DMS114 treated with DMSO at 0.1 percent for 48 hours (cell line): Measurements from ENCODE around the gene MUC4.

ENCODE experiments used
- DNase-seq: peaks from one replicate; lab custom pipeline; 2025; ENCODE audit not compliant: unreplicated experiment; lab: John Stamatoyannopoulos, UW

MUC4 gene

DNA sequence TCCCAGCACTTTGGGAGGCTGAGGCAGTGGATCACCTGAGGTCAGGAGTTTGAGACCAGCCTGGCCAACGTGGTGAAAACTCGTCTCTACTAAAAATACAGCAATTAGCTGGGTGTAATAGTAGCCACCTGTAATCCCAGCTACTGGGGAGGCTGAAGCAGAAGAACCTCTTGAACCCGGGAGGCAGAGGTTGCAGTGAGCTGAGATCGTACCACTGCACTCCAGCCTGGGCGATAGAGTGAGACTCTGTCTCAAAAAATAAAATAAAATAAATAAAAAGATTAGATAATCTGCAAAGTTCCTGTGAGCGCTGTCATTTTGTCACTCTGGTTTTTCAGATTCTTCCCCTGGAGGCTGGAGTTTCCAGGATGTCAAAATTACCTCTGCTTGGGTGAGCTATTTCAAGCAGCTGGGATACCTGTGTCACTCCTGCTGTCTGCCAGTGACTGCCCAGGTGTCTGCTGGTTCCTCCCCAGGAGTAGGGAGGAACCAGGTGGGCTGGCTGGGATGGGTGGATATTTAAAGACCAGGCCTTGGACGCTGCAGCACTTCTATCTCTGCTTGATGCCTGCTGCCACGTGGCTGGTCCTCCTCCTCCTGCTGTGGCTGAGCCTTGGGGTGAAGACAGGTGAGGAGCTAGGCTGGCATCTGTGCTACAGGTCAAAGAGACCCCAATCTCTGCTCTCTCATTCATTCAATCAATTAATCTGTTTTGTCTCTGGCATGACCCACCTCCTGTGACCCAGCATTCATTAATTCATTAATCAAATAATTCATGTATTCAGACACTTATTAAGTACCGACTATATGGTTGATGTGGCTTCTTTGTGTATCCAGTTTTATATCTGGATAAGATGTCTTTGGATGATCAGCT, 110.5 kb downstream of the MUC4 start:
- DNase-seq: no peak

DNA sequence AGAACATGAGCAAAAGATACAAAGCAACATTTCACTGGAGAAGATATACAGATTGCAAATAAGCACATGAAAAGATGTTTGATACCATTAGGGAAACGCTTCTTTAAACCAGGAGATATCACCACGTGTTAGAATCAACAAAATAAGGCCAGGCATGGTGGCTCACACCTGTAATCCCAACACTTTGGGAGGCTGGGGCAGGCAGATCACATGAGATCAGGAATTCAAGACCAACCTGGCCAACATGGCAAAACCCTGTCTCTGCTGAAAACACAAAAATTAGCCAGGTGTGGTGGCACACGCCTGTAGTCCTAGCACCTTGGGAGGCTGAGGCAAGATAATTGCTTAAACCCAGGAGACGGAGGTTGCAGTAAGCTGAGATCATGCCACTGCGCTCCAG, 111.4 kb downstream of the MUC4 start:
- no peak for DNase-seq

DNA sequence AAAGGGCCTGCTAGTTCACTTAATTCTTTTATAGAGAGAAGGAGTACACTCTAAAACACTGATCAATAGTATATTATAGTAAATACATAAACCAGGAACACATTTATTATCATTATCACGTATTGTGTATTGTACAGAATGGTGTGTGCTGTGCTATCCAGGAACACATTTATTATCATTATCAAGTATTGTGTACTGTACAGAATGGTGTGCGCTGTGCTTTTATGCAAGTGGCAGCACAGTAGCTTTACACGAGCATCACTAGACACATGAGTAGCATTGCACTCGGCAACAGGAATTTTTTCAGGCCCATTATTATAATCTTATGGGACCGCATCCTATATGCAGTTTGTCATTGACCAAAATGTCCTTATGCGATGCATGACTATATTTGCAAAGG, 111.9 kb downstream of the MUC4 start:
- DNase-seq: no peak

DNA sequence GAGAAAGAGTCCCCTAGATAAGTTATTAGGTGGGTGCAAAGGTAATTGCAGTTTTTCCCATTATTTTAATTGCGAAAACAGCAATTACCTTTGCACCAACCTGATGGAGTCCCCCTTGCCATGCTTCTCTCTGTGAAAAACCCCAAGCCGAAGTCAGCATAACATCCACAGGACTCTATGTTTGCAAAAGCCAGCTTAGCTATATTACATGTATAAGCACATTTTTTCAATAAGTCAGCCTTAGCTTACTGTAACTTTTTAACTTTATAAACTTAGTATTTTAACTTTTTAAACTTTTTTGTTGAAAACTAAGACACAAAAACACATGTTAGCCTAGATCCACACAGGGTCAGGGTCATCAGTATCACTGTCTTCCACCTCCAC, 112.3 kb downstream of the MUC4 start:
- no peak for DNase-seq

DNA sequence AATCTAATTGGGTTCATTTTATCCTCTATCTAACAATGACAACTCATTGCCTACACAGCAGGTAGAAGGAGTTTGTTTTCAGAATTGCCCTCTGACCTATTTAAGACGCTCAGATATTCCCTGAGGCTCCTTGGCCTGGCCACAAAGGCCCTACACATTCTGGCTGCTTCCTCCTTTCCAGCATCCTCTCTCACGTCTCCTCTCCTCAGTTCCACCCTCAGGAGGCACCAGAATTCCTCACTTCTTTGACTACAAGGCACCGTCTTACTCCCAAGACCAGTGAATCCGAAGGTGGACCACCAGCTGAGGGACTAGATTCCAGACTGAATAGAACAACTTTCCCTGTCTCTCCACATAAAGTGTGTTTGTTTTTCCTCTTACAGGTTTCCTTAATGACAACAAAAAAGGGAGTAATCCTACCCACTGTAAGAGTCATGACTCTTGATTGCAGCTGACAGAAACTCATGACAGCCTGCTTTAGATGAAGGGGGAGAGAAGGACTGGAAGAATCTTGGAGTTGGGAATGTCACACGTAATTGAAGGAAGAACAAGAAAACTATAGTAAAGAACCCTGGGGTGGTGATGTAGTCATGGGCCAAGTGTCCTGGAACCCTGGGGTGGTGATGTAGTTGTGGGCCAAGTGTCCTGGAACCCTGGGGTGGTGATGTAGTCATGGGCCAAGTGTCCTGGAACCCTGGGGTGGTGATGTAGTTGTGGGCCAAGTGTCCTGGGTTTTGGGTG, 112.9 kb downstream of the MUC4 start:
- no peak for DNase-seq

DNA sequence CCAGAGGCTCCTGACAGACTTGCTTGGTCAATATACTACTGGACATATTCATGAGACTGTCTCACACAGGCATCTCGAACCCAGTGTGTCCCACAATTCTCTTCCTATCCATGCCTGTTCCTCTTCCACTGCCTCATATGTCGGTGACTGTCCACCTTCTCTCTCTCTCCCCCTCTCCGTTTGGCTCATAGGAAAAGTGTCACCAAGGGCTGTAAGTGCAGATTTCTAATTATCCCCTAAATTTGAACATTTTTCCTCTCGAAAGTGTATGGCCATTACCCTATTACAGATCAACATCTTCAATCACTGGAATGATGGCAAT, 113.4 kb downstream of the MUC4 start:
- no peak for DNase-seq

DNA sequence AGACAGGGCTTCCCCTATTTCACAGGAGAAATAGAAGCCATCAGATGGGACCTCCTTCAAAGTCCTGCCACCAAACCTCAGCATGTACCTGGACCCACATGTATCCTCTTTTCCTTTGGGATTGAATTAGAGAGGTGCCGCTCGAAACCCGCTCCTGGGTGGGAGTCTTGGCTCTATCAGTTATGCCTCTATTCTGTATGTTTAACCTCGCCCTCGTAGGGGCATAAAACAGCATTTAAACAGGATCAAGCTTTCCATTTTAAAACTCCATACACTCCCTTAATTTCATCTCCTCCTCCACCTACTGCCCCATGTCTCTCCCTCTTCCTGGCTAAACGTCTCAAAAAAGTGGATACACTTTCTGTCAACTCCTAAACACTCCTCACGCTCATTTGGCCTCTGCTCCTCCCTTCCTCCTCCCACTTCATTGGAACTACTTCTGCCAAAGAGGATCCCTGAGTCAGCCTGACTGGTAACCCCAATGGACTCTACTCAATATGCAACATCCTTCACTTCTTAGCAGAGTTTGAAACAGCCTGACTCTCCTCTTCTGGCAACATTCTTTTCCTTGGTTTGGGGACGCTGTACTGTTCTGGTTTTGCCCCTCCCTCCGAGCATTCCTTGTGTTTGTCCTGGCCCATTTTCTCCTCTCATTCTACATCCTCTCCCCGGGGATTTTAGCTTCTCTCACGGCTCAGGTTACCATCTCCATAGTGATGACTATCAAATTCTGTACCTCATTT, 114.0 kb downstream of the MUC4 start:
- DNase-seq: no peak
